Measurements from ENCODE around the gene DAGLA. TPM values are rescaled to one million over a fixed set of nuclear protein-coding genes. Genes with fewer than 3 reads are reported as not detected.

The DAGLA gene
- total RNA-seq, 4 donors from 2014 or later: 0.29 to 5.4 (median 1.9) TPM

DNA sequence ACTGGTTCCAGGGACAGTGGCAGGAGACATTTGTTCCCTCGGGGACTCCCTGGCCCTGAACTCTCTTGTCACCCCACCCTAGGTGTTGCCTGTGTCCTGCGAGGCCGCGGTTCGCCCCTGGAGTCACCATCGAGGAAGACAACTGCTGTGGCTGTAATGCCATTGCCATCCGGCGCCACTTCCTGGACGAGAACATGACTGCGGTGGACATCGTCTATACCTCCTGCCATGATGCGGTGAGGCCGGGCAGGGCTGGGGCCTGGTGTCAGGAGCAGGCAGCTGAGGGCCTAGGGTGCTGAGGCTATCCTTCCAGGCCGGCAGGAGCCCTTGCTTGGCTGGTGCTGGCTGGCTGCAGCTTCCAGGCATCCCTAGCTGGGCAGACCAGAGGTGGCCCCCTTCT is 54.6 kb downstream of the DAGLA start:
- intact Hi-C loops (cut with DNase I; ENCODE audit: low total_unique reads): no loop called here

GRCh38 chr11:61735391-61735790 is 55.2 kb downstream of the DAGLA start:
- no peaks in the 10 kb centered on the region for H3K9me3 ChIP-seq
- no peak for DNase-seq
- intact Hi-C loops (cut with DNase I; ENCODE audit: low total_unique reads): no loop called here
- no peaks in the 10 kb centered on the region for H3K36me3 ChIP-seq
- H3K27me3 ChIP-seq: no peaks in the 10 kb centered on the region
- no peak for TF ChIP-seq POLR2A (IDR thresholded peaks at IDR 0.05)
- TF ChIP-seq, protein P1, sequence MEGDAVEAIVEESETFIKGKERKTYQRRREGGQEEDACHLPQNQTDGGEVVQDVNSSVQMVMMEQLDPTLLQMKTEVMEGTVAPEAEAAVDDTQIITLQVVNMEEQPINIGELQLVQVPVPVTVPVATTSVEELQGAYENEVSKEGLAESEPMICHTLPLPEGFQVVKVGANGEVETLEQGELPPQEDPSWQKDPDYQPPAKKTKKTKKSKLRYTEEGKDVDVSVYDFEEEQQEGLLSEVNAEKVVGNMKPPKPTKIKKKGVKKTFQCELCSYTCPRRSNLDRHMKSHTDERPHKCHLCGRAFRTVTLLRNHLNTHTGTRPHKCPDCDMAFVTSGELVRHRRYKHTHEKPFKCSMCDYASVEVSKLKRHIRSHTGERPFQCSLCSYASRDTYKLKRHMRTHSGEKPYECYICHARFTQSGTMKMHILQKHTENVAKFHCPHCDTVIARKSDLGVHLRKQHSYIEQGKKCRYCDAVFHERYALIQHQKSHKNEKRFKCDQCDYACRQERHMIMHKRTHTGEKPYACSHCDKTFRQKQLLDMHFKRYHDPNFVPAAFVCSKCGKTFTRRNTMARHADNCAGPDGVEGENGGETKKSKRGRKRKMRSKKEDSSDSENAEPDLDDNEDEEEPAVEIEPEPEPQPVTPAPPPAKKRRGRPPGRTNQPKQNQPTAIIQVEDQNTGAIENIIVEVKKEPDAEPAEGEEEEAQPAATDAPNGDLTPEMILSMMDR (IDR thresholded peaks at IDR 0.05): no peak
- H3K27ac ChIP-seq: no peak overlapping the region
- no peak overlapping the region for H3K4me3 ChIP-seq
- H3K4me1 ChIP-seq: no peaks in the 10 kb centered on the region

More for the DNA sequence above, 54.6 kb downstream of the DAGLA start:
- TF ChIP-seq, protein P1 (IDR thresholded peaks at IDR 0.05): no peak
- no peak for TF ChIP-seq POLR2A (IDR thresholded peaks at IDR 0.05)
- Histone ChIP-seq H3K27me3 (no peaks in the 10 kb centered on the region), H3K36me3 (no peaks in the 10 kb centered on the region), H3K9me3 (no peaks in the 10 kb centered on the region), H3K4me1 (no peaks in the 10 kb centered on the region), H3K27ac (no peak overlapping the region), H3K4me3 (no peak overlapping the region)
- no peak for DNase-seq

- Histone ChIP-seq H3K4me1 (no peaks in the 10 kb centered on the region), H3K27me3 (no peaks in the 10 kb centered on the region), H3K4me3 (no peak overlapping the region), H3K36me3 (no peaks in the 10 kb centered on the region), H3K9me3 (no peaks in the 10 kb centered on the region), H3K27ac (no peak overlapping the region)
- TF ChIP-seq, protein P1 (IDR thresholded peaks at IDR 0.05): no peak
- TF ChIP-seq POLR2A (IDR thresholded peaks at IDR 0.05): no peak
- no peak for DNase-seq
- intact Hi-C loops (cut with DNase I; ENCODE audit: low total_unique reads): no loop called here
Measured at GRCh38 chr11:61736310-61736709, 56.1 kb downstream of the DAGLA start.

DNA sequence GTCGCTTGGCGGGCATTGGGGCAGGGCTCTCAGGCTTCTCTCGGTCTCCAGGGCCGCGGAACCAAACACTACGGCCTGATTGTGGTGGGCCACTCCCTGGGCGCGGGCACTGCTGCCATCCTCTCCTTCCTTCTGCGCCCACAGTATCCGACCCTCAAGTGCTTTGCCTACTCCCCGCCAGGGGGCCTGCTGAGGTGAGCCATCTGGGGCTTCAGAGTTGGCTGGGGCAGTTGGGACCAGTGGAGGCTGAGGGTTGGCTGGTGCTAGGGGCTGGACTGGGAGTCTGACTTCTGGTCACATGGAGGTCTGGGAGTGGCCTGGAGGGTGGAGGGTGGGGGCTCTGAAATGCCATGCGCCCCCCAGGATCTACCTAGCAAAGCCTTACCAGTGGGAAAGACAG is 56.9 kb downstream of the DAGLA start:
- Histone ChIP-seq H3K27me3 (no peaks in the 10 kb centered on the region), H3K9me3 (no peaks in the 10 kb centered on the region), H3K4me1 (no peaks in the 10 kb centered on the region), H3K36me3 (no peaks in the 10 kb centered on the region), H3K4me3 (no peak overlapping the region), H3K27ac (no peak overlapping the region)
- no peak for DNase-seq
- intact Hi-C loops (cut with DNase I; ENCODE audit: low total_unique reads): no loop called here
- no peak for TF ChIP-seq POLR2A (IDR thresholded peaks at IDR 0.05)
- TF ChIP-seq, protein P1 (IDR thresholded peaks at IDR 0.05): no peak

- Histone ChIP-seq H3K4me3 (no peak overlapping the region), H3K27me3 (no peaks in the 10 kb centered on the region)
Measured at GRCh38 chr11:61737636-61738386, 57.6 kb downstream of the DAGLA start.

More at GRCh38 chr11:61737636-61738386, 57.6 kb downstream of the DAGLA start:
- no peaks in the 10 kb centered on the region for H3K9me3 ChIP-seq
- no peak for DNase-seq
- TF ChIP-seq, protein P1 (IDR thresholded peaks at IDR 0.05): no peak
- TF ChIP-seq POLR2A (IDR thresholded peaks at IDR 0.05): no peak
- H3K36me3 ChIP-seq: no peaks in the 10 kb centered on the region
- intact Hi-C loops (cut with DNase I; ENCODE audit: low total_unique reads): no loop called here
- no peak overlapping the region for H3K27ac ChIP-seq
- no peaks in the 10 kb centered on the region for H3K4me1 ChIP-seq

All from uterus (tissue), 4 donors.